Measurements from ENCODE around the gene PSD4. TPM values are rescaled to one million over a fixed set of nuclear protein-coding genes. Genes with fewer than 3 reads are reported as not detected.
A peak's percentile ranks its signal among the peaks of the same experiment; 100 is the strongest.

Gene PSD4
- total RNA-seq, 1 experiment from 2014 or later, result 46.6 TPM

DNA sequence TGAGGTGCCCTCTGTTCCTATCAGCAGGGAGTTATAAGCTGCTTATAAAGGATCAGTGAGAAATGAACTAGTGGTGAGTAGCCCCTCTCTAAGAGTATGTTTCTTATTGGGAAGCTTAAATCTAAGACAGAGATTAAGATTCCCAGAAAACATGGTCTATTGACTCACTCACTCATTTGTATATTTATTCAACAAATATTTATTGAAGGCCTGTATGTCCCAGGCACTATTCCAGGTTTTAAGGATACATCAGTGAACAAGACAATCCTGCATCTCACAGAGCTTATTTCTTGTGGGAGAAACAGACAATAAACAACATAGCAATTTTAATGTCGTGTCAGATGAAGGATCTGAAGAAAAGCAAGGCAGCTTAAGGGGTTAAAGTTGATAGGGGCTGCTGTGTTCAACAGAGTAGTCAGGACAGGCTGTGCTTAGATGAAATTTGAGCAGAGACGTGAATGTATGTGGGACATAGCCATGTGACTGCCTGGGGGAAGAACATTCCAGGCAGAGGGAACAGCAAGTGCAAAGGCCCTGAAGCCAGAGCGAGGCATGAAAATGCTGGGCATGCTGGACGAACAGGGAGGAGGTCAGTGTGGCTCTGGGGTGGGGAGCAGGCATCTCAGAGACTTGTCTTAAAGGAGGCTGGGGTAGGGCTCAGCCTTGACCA lies 14.8 kb upstream of the PSD4 start:
- TF ChIP-seq EZH2phosphoT487 (IDR thresholded peaks at IDR 0.05; ENCODE audit: borderline replicate concordance, low read length), result no peak
- TF ChIP-seq EZH2 (IDR thresholded peaks at IDR 0.05; ENCODE audit: low read length, unreplicated experiment), result no peak
- TF ChIP-seq, protein P1, sequence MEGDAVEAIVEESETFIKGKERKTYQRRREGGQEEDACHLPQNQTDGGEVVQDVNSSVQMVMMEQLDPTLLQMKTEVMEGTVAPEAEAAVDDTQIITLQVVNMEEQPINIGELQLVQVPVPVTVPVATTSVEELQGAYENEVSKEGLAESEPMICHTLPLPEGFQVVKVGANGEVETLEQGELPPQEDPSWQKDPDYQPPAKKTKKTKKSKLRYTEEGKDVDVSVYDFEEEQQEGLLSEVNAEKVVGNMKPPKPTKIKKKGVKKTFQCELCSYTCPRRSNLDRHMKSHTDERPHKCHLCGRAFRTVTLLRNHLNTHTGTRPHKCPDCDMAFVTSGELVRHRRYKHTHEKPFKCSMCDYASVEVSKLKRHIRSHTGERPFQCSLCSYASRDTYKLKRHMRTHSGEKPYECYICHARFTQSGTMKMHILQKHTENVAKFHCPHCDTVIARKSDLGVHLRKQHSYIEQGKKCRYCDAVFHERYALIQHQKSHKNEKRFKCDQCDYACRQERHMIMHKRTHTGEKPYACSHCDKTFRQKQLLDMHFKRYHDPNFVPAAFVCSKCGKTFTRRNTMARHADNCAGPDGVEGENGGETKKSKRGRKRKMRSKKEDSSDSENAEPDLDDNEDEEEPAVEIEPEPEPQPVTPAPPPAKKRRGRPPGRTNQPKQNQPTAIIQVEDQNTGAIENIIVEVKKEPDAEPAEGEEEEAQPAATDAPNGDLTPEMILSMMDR (conservative IDR thresholded peaks at IDR 0.05; ENCODE audit: low read depth, low read length), result no peak
- H4K20me1 ChIP-seq (ENCODE audit: low read length), result no peaks in the 10 kb centered on the region
- no peaks in the 10 kb centered on the region for H3K9me2 ChIP-seq (replicated peaks; ENCODE audit: low read length)
- no peaks in the 10 kb centered on the region for H3K36me3 ChIP-seq (ENCODE audit: low read depth, low read length)
- BruUV-seq (replicated peaks), result no TSS peak
- peak overlapping the region; percentile 90 for H3K27ac ChIP-seq (ENCODE audit: low read length)
- intact Hi-C loops (cut with micrococcal nuclease), result loop anchor here (1.0 to 5.0 kb wide), 3 partner anchors 40 to 733 kb away; partner anchors contain the start of gene ACTR3
- ATAC-seq (peak; percentile 21), DNase-seq (peak; percentile 62)
- H3K4me1 ChIP-seq (ENCODE audit: insufficient read depth, low read length), result peaks cover 30% of the 10 kb centered on the region
- peak overlapping the region; percentile 66 for H3K9ac ChIP-seq (ENCODE audit: low read length)
- H3K27me3 ChIP-seq (ENCODE audit: low read length), result no peaks in the 10 kb centered on the region
- H3K4me3 ChIP-seq (ENCODE audit: low read length), result peak overlapping the region; percentile 83
- ChIA-PET POLR2A (ENCODE audit: unreplicated experiment) (no interaction called here), CTCF (interaction anchor here (1.6 kb wide), 1 partner anchor 21 kb away, joined by 16 read pairs; no protein-coding TSS in a partner anchor)
- peak overlapping the region; percentile 99 for H3K4me2 ChIP-seq (ENCODE audit: low read length)
- H3F3A ChIP-seq (ENCODE audit: low read length, unreplicated experiment), result no peaks in the 10 kb centered on the region
- H3K9me3 ChIP-seq (ENCODE audit: low read length), result no peaks in the 10 kb centered on the region
- H3K79me2 ChIP-seq (ENCODE audit: low read length), result peaks cover 30% of the 10 kb centered on the region
- no peak overlapping the region for H2AFZ ChIP-seq (ENCODE audit: low read length)

DNA sequence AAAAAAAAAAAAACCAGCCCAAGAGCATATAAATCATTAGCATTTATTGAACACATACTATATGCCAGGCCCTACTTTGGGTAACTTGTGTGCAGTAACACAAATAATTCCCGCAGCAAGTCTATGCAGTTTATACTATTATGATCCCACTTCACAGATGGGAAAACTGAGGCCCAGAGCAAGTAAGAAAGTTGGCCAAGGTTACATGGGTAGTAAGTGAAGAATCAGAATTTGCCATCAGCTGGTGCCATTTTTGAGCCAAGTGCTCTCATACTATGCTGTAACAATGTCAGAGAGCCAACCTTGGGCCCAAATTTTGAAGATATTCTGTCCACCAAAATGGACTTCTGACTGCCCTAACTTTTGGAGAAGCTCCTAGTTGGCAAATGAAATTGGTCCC lies 13.5 kb upstream of the PSD4 start:
- no peak overlapping the region for H3K4me3 ChIP-seq (ENCODE audit: low read length)
- peaks cover 30% of the 10 kb centered on the region for H3K4me1 ChIP-seq (ENCODE audit: insufficient read depth, low read length)
- no peaks in the 10 kb centered on the region for H3F3A ChIP-seq (ENCODE audit: low read length, unreplicated experiment)
- intact Hi-C loops (cut with micrococcal nuclease), result no loop called here
- peaks cover 39% of the 10 kb centered on the region for H3K79me2 ChIP-seq (ENCODE audit: low read length)
- ChIA-PET POLR2A (ENCODE audit: unreplicated experiment) (no interaction called here), CTCF (no interaction called here)
- H3K27ac ChIP-seq (ENCODE audit: low read length), result no peak overlapping the region
- no peak for TF ChIP-seq EZH2 (IDR thresholded peaks at IDR 0.05; ENCODE audit: low read length, unreplicated experiment)
- no peak for TF ChIP-seq EZH2phosphoT487 (IDR thresholded peaks at IDR 0.05; ENCODE audit: borderline replicate concordance, low read length)
- TF ChIP-seq, protein P1 (conservative IDR thresholded peaks at IDR 0.05; ENCODE audit: low read depth, low read length), result no peak
- H3K9me2 ChIP-seq (replicated peaks; ENCODE audit: low read length), result no peaks in the 10 kb centered on the region
- no peak overlapping the region for H3K4me2 ChIP-seq (ENCODE audit: low read length)
- no peaks in the 10 kb centered on the region for H3K27me3 ChIP-seq (ENCODE audit: low read length)
- H3K9ac ChIP-seq (ENCODE audit: low read length), result no peak overlapping the region
- no peaks in the 10 kb centered on the region for H3K36me3 ChIP-seq (ENCODE audit: low read depth, low read length)
- no peak overlapping the region for H2AFZ ChIP-seq (ENCODE audit: low read length)
- ATAC-seq (no peak), DNase-seq (no peak)
- BruUV-seq (replicated peaks), result no TSS peak
- H4K20me1 ChIP-seq (ENCODE audit: low read length), result no peaks in the 10 kb centered on the region
- H3K9me3 ChIP-seq (ENCODE audit: low read length), result no peaks in the 10 kb centered on the region

DNA sequence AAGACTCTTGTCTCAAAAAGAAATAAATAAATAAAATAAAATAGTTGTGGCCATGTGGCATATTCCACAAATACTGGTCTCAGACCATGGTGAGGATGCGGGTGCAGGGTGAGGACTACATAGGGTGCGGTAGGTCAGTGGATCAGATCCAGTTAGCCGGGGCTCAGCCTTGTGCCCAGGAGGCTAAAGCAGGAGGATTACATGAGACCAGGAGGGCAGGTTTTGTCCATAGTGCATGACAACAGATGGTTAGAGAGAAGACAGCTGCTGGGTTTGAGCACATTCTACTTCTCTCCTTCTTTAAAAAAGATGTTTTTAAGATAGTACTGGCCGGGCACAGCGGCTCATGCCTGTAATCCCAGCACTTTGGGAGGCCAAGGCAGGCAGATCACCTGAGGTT lies 12.8 kb upstream of the PSD4 start:
- no peaks in the 10 kb centered on the region for H3F3A ChIP-seq (ENCODE audit: low read length, unreplicated experiment)
- H3K27ac ChIP-seq (ENCODE audit: low read length), result no peak overlapping the region
- H3K9ac ChIP-seq (ENCODE audit: low read length), result no peak overlapping the region
- BruUV-seq (replicated peaks), result no TSS peak
- no peak overlapping the region for H2AFZ ChIP-seq (ENCODE audit: low read length)
- no peak overlapping the region for H3K4me3 ChIP-seq (ENCODE audit: low read length)
- POLR2A ChIA-PET (ENCODE audit: unreplicated experiment), result no interaction called here
- DNase-seq (no peak), ATAC-seq (no peak)
- H3K36me3 ChIP-seq (ENCODE audit: low read depth, low read length), result no peaks in the 10 kb centered on the region
- CTCF ChIA-PET, result no interaction called here
- H3K79me2 ChIP-seq (ENCODE audit: low read length), result peaks cover 39% of the 10 kb centered on the region
- H3K27me3 ChIP-seq (ENCODE audit: low read length), result no peaks in the 10 kb centered on the region
- H3K4me1 ChIP-seq (ENCODE audit: insufficient read depth, low read length), result peaks cover 29% of the 10 kb centered on the region
- no peaks in the 10 kb centered on the region for H3K9me2 ChIP-seq (replicated peaks; ENCODE audit: low read length)
- no peaks in the 10 kb centered on the region for H3K9me3 ChIP-seq (ENCODE audit: low read length)
- TF ChIP-seq, protein P1 (conservative IDR thresholded peaks at IDR 0.05; ENCODE audit: low read depth, low read length), result no peak
- TF ChIP-seq EZH2phosphoT487 (IDR thresholded peaks at IDR 0.05; ENCODE audit: borderline replicate concordance, low read length) (no peak), EZH2 (IDR thresholded peaks at IDR 0.05; ENCODE audit: low read length, unreplicated experiment) (no peak)
- no peaks in the 10 kb centered on the region for H4K20me1 ChIP-seq (ENCODE audit: low read length)
- no peak overlapping the region for H3K4me2 ChIP-seq (ENCODE audit: low read length)
- intact Hi-C loops (cut with micrococcal nuclease), result no loop called here

All from PC-3 (cell line).